ENCODE measurements around the gene FOXA2.

FOXA2 gene

GRCh38 chr20:22567944-22568871, 16.2 kb downstream of the FOXA2 start:
- TF ChIP-seq ZFX (IDR thresholded peaks at IDR 0.05; ENCODE audit: borderline replicate concordance): no peak
- no peak for TF ChIP-seq CTCF (IDR thresholded peaks at IDR 0.05)
- H3K27ac ChIP-seq: no peak overlapping the region

- H3K27ac ChIP-seq: no peak overlapping the region
- TF ChIP-seq CTCF (IDR thresholded peaks at IDR 0.05) (no peak), ZFX (IDR thresholded peaks at IDR 0.05; ENCODE audit: borderline replicate concordance) (no peak)
Observed at GRCh38 chr20:22566876-22567658, 17.3 kb downstream of the FOXA2 start.

GRCh38 chr20:22563062-22563965, 21.1 kb downstream of the FOXA2 start:
- TF ChIP-seq CTCF (IDR thresholded peaks at IDR 0.05) (no peak), ZFX (IDR thresholded peaks at IDR 0.05; ENCODE audit: borderline replicate concordance) (no peak)
- no peak overlapping the region for H3K27ac ChIP-seq

GRCh38 chr20:22562620-22563019, 21.8 kb downstream of the FOXA2 start:
- TF ChIP-seq CTCF (IDR thresholded peaks at IDR 0.05) (no peak), ZFX (IDR thresholded peaks at IDR 0.05; ENCODE audit: borderline replicate concordance) (no peak)
- no peak overlapping the region for H3K27ac ChIP-seq

- TF ChIP-seq CTCF (IDR thresholded peaks at IDR 0.05): no peak
- no peak for TF ChIP-seq ZFX (IDR thresholded peaks at IDR 0.05; ENCODE audit: borderline replicate concordance)
Observed at GRCh38 chr20:22561965-22562577, 22.3 kb downstream of the FOXA2 start.

GRCh38 chr20:22560817-22561216, 23.6 kb downstream of the FOXA2 start:
- no peak overlapping the region for H3K27ac ChIP-seq
- TF ChIP-seq ZFX (IDR thresholded peaks at IDR 0.05; ENCODE audit: borderline replicate concordance) (no peak), CTCF (IDR thresholded peaks at IDR 0.05) (no peak)

More at GRCh38 chr20:22561965-22562577, 22.3 kb downstream of the FOXA2 start:
- no peak overlapping the region for H3K27ac ChIP-seq

Data from 22Rv1 (cell line).